DMS 273 (cell line): ENCODE results near the gene HLCS.

Experiments
- DNase-seq: peaks from one replicate; lab custom pipeline; 2025; ENCODE audit not compliant: unreplicated experiment; lab: John Stamatoyannopoulos, UW

The HLCS gene

DNA sequence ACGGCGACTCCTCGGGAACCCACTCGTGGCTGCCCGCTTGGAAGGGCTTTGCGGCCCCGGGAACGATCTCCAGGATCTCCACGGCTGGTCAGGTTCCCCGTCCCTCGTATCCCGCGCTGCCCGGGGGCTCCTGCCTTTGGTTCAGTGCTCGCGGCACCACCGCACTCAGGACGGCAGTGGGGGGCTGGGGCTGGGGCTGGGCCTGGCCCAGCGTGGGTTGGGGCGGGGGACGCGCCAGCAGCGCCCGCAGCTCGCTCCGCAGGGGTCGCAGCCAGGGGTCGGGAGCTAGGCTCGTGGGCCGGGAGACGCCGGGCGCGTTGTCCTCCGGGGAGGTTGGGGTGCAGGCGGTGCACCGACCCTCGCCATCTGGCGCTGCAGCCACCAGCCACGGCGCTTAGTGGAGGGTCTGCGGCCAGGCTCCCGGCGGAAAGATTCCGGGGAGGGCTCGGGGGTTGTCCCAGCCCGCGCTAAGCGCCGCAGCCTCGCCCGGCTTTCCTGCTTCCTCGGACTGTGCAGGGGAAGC lies 258.6 kb downstream of the HLCS start:
- no peak for DNase-seq

DNA sequence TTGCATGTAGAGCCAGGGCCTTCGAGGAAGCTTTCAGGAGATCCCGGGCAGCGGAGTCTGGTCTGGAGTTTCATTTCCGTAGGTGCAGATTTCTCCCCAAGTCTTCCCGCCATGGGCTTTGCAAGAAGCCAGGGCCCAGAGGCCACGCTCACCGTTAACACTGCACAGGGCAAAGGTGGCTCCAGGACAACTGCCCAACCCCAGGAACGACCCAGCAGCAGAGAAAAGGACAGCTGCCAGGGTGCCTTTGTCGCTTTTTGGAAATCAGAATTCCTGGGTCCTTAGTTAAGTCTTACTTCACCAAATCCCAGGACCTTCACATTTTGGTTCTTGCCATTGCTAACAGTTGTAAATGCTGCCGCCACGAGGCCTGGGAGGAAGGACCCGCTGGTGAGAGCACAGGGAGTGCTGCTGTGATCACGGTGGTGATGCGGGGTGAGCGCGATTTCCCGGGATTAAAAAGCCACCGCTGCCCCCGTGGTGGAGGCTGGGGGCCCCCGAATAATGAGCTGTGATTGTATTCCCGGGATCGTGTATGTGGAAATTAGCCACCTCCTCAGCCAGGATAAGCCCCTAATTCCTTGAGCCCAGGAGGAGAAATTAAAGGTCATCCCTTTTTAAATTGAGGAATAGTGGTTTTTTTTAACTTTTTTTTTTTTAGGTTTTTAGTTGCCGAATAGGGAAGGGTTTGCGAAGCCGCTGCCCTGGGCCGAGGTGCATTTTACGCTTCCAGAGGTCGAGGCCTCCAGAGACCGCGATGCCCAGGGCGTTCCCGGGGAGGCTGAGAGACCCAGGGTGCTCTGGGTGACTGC lies 259.3 kb downstream of the HLCS start:
- DNase-seq, result no peak

DNA sequence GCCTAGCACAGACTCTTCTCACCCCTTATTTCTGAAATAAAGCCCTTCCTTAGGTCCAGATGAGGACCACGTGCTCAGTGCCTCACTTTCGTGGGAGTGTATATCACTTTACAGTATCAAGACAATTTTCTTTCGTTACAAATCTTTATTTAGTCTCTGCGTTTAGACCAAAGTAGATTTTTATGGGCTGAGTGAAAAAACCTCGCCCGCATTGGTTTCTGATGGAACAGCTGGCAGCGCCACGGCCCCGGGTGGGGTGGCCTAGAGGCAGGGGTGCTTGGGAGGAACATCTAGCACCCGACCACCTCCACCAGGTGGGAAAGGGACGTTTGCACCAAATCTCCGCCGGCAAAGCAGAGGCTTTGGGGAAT lies 260.0 kb downstream of the HLCS start:
- no peak for DNase-seq

DNA sequence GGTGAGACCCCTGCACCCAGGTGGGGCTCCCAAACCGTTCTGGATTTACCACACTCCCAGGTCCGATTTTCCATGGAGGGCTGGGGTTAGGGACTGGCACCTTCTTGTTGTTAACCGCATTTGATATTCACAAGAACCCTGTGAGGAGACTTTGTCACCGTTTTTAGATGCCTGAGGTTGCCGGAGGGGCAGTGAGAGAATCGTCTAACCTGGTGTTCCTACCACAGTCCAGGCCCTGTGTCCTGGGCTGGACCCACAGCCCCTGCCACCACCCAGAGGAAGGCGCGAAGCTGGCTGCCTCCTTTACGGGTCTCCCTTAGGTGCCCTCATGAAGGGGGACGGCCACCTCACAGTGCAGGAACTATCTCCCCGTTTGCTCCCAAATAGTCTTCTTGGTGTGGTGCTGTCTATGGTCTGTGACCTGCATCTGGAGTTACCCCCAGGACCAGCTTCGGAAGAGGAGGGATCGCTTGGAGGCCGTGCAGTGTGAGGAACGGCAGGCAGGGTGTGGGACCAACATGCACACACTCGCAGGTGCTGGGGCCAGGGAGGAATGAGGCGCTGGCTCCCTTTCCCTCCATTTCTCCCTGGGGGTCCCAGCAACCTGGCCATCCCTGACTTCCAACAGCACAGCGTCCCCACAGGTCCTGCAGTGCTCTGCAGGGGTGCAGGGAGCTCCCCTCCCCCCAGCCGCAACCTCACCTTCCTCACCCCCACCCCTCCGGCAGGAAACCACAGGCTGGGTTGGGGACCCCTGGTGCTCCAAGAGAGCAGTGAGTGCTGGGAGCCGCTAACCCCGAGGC lies 260.6 kb downstream of the HLCS start:
- DNase-seq, result no peak

DNA sequence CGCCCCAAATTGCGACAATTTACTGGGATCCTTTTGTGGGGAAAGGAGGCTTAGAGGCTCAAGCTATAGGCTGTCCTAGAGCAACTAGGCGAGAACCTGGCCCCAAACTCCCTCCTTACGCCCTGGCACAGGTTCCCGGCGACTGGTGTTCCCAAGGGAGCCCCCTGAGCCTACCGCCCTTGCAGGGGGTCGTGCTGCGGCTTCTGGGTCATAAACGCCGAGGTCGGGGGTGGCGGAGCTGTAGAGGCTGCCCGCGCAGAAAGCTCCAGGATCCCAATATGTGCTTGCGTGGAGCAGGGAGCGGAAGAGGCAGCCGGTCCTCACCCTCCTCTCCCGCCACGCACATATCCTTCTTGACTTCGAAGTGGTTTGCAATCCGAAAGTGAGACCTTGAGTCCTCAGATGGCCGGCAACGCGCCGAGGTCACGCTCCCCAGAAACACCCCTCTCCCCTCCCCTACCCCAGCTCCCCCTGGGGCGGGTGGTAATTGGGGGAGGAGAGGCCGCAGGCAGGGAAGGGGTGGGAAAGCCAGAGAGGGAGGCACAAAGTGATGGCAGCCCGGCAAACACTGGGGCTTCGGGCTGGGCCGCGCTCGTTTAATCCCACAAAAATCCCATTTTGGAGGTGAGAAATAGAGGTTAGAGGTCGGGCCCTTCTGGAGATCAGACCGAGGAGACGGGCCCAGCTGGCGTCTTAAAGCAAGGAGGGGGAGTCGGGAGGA lies 261.4 kb downstream of the HLCS start:
- no peak for DNase-seq

DNA sequence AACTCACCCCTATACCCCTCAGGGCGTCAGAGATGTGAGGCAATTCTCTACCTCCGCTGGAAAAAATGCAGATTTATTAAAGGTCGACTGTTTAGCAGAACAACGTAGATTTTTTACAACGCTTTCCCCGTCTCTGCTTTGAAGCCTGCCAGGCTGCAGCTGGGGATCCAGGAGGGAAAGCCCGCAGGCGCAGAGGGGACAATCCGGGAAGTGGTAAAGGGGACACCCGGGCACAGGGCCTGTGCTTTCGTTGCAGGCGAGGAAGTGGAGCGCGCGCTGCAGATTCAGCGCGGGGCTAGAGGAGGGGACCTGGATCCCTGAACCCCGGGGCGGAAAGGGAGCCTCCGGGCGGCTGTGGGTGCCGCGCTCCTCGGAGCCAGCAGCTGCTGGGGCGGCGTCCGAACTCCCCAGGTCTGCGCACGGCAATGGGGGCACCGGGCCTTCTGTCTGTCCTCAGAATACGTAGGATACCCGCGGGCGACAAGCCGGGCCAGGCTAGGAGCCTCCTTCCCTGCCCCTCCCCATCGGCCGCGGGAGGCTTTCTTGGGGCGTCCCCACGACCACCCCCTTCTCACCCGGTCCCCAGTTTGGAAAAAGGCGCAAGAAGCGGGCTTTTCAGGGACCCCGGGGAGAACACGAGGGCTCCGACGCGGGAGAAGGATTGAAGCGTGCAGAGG lies 262.1 kb downstream of the HLCS start:
- DNase-seq, result no peak

DNA sequence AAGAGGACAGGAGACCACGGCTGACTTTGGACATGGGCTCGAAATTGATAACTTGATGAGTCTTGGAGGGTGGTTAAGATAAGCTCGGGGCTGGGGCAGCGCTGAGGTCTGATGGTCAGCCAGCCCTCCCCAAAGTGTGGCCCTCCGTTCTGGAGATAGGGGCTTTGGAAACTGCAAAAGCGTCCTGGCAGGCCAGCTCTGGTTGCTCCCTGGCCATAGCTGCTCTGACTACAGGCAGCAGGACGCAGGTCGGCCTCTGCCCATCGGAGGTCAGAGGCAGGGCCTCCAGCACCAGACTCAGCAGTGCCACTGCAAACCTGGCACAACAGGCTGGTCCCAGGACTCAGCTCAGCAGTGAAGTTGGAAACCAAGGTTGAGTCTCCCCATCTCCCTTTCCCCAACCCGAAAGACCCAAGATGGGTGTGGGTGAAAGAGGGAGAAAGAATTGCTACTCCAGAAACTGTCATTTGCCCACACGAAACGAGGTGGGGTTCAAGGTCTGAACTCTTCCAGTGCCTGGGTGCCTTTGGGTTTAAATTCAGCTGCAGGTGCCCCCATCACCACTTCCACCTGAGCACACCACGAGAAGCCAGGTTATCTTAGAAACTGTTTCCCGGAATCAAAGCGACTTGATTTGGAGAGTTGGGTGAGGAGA lies 262.7 kb downstream of the HLCS start:
- DNase-seq, result no peak

DNA sequence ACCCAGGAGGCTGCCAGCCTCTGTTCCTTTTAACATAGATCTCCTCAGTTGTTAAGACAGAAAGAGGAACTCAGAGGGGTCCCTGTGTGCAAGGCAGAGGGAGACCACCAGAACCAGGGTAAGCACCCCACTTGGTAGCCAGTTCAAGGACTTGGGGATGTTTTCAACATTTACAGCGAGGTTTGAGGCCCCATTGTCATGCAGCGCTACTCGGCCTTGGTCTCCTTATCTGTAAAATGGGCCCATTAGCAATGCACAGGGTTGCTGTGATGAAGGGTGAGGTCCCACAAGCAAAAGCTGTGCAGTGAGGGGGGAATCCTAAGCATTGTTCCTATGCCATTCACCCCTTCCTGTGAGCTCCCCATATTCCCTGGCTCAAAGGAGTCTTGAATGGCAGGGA lies 263.3 kb downstream of the HLCS start:
- no peak for DNase-seq

DNA sequence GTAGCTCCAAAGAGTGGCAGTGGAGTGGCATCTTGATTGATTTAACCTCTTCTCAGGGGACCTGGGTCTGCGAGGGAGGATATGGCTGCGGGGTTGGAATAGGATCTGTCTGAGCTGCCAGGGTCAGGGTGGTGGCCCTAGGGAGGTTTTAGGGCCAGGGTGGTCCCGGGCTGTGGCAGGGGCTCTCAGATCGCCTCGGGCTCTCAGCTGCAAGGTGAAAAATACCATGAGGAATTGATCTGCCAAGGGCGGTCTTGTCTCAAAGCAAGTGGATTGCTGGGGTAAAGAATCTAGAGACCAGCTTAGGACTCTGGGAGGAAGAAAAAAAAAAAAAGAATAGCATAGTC lies 263.9 kb downstream of the HLCS start:
- no peak for DNase-seq

DNA sequence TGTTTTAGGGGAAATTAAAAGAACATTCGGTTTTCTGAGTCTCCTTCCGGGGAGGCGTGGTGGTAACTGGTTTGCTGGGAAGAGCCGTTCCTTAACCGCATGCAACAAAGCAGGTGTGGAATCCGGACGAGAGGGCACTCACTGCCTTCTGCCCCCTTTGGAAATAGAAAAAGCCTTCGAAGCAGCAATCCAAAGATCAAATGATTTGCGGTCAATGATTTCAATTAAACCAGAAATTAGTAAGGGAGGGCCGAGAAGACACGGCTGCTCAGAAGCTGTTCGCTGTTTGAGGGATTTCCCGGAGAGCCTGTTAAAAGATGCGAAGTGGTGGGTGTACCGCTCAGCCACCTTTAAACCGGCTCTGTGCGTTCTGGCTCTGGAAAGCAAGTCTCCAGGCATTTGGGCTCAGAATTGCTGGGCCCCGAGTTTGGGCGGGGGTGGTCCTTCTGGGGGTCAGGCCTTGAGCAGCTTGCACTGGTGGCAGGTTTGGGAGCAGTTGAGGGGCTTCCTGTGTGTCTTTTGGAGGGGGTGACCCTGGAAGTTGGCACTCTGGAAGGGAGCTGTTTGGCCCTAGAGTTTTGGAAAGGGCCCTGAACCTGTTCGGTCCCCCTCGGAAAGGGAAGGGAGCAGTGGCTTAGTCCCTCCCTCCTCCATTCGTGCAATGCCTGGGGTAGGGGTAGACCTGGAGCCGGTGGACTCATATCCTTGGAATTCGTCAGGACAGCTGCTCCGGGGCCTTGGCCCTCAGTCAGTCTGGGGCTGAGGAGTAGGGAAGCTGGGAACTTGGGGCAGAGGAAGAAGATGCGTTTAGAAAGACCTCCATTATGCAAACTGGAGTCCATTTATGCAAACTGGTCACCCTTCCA lies 264.5 kb downstream of the HLCS start:
- no peak for DNase-seq

DNA sequence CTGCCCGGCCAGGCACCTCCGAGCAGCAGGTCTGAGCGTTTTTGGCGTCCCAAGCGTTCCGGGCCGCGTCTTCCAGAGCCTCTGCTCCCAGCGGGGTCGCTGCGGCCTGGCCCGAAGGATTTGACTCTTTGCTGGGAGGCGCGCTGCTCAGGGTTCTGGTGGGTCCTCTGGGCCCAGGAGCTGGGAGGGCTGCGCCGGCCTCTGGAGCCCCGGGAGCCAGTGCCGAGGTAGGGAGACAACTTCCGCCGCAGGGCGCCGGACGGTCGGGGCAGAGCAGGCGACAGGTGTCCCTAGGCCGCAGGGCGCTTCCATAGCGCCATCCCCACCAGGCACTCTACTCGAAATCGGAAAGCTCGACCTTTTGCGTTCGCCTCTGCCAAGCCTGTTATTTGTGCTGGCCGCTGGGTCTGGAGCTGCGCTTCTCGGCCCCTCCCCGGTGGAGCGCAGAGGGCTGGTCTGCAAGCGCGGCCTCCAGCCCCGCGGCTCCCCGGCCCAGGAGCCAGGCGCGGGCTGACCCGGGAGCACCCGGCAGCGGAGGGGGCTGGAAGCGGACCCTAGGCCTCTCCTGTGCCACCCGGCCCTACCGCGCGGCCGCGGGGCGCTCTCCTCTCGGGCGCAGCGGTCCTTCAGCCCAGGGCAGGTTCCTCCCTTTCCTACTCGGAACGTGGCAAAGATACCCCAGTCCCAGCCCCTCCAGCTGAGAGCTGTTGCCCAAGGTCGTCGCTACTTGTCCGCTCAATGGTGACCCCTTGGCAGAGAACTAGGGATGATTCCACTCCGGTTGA lies 265.3 kb downstream of the HLCS start:
- DNase-seq, result no peak
